Mucosa of gallbladder (tissue), 1 donor: ENCODE measurements around the gene USHBP1. TPM values are rescaled to one million over a fixed set of nuclear protein-coding genes. Genes with fewer than 3 reads are reported as not detected.
A peak's percentile ranks its signal among the peaks of the same experiment; 100 is the strongest.

Experiments
- DNase-seq: peaks from one replicate; pipeline ENCODE4 v3.0.0-alpha.2; 2020; ENCODE audit warnings: low spot score
- total RNA-seq: library from RNA; stranded (reverse); gene quantifications from one replicate; pipeline ENCODE4 v1.2.1, GENCODE V29; 2021
- donor health status: DM: no; HTN: no; CAD: no.

Gene USHBP1, protein sequence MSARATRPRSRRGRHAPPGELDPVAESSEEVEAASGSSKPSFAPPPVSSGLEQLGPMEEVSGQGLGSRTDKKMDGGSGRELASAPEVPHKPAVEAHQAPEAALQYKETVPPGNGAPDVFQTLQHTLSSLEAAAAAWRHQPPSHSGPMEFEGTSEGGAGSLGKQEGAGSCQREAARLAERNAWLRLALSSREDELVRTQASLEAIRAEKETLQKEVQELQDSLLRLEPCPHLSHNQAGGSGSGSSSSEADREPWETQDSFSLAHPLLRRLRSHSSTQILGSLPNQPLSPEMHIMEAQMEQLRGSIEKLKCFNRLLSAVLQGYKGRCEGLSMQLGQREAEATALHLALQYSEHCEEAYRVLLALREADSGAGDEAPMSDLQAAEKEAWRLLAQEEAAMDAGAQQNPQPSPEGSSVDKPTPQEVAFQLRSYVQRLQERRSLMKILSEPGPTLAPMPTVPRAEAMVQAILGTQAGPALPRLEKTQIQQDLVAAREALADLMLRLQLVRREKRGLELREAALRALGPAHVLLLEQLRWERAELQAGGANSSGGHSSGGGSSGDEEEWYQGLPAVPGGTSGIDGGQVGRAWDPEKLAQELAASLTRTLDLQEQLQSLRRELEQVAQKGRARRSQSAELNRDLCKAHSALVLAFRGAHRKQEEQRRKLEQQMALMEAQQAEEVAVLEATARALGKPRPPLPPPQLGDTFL
- 4.3 TPM for total RNA-seq

- DNase-seq: peak; percentile 26
These were observed at the start of gene USHBP1 for GRCh38 chr19:17264641-17264979. Gene USHBP1 (minus strand): TSS chr19:17264745. CDS start chr19:17264299, 446 bp downstream.

DNA sequence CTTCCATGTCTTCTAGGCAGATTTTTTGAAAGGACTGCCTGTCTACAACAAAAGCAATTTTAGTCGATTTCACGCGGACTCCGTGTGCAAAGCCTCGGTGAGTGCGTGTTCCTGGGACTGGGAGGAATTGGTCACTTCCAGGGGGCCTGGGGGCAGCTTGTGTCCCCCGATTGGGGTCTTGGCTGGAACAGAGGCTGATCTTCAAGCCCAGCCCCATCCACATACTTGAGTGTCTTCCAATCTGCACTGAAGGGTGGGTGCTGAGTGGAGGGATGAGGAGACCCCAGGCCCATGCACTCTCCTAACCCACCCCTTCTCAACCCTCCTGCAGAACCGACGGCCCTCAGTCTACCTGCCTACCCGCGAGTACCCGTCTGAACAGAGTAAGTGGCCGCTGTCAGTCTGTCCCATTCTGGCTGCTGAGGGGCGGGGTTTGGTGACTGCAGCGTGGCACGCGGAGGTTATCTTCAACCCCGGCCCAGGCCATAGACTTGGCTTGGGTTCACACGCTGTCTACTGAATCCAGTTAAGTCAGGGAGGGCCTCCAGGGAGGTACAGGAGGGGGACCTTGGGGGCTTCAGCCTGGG lies 49.6 kb upstream of the USHBP1 start:
- DNase-seq: no peak

GRCh38 chr19:17312189-17313113 lies 47.9 kb upstream of the USHBP1 start:
- DNase-seq: no peak

- no peak for DNase-seq
These were observed 47.1 kb upstream of the USHBP1 start for GRCh38 chr19:17311455-17312188.

DNA sequence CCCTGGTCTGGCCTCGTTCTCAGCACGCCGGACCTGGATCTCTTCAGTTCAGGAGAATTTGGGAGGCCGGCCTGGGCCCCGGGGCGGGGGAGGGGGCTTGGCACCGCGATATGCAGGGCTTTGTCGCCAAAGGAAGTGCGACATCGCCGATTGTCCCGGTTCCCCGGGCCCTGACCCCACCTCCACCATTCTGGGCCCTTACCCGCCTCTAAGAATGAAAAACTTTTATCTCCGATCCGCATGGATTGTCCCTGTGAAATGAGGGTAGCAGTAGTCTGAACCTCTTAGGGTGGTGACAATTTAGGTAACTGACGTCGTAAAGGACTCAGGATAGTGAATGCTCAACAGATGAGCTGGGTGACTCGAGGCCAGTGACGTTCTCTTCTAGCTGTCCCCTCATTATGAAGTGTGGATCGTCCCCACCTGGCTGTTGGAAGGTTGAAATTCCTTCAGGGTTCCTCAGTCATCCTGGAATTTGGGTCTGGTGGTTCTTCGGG lies 45.5 kb upstream of the USHBP1 start:
- no peak for DNase-seq

DNA sequence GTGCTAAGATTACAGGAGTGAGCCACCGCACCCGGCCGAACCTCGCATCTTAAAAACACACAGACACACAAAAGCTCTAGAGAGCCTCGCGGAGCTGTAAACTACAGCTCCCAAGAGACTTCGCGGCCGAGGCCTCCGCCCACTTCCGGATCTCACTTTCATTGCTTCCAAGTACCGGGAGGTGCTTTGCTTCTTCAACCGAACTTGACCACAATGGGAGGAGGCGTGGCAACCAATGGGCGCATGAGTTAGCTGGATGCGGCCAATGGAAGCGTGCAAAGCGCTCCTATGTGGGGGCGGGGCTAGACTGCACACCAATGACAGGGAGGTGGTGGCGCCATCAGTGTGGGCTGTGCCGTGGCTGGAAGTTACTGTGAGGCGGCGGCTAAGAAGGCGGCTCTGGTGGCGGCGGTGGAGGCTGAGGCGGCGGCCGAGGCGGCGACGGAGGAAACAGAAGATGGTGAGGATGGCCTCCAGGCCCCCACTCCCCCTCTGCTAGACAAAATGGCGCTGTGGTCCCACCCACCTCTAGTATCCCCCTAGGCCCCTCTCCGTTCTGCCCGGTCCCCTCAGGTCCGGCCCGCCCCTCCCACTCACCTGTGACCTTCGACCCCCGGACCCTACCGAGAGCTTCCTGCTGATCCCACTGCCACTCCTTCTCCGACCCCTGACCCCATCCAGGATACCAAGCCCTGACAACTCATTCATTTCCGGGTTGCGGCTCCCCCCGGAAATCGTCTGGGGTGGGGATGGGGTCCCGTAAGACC lies 44.8 kb upstream of the USHBP1 start, which contains the start of gene DDA1:
DDA1 (plus strand) TSS at position 366 of the 767 bp plus-strand sequence; CDS start at position 458, 92 bp downstream.
- peak; percentile 100 for DNase-seq

DNA sequence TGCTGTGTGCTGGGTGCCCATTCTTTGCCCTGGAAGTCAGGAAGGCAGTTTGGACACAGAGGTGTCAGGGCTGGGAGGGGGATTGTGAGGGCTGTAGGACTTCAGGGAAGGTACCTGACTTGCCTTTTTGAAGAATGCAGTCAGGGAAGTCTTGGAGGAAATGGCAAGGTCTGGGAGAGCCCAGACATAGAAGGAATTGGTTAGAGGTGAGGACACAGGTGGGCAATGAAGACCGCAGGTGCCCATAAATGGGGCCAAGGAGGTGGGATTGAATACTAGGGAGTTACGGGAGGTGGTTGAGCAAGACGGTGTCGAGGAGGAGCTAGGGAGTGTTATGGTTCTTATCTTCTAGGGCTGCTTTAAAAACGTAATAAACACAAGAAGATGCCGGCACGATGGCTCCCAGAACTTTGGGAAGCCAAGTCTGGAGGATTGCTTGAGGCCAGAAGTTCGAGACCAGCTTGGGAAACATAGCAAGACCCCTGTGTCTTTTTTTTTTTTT lies 43.4 kb upstream of the USHBP1 start:
- DNase-seq: no peak

DNA sequence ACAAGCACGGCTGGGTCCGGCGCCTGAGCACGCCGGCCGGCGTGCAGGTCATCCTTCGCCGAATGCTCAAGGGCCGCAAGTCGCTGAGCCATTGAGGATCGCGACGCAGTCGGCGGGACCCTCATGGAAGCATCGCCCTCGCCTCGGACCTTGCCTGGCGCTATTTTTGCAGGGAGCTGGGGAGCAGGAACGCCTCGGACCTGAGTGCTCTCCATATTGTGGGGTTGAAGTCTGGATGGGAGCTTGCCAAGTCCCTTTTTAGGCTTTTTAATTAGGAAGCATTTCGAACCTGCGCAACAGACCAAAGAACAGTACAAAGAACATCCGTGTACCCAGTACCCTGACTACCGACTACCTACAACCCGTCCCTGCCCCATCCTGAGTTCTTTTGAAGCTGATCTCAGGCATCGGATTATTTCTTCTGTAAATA lies 41.8 kb upstream of the USHBP1 start:
- no peak for DNase-seq

DNA sequence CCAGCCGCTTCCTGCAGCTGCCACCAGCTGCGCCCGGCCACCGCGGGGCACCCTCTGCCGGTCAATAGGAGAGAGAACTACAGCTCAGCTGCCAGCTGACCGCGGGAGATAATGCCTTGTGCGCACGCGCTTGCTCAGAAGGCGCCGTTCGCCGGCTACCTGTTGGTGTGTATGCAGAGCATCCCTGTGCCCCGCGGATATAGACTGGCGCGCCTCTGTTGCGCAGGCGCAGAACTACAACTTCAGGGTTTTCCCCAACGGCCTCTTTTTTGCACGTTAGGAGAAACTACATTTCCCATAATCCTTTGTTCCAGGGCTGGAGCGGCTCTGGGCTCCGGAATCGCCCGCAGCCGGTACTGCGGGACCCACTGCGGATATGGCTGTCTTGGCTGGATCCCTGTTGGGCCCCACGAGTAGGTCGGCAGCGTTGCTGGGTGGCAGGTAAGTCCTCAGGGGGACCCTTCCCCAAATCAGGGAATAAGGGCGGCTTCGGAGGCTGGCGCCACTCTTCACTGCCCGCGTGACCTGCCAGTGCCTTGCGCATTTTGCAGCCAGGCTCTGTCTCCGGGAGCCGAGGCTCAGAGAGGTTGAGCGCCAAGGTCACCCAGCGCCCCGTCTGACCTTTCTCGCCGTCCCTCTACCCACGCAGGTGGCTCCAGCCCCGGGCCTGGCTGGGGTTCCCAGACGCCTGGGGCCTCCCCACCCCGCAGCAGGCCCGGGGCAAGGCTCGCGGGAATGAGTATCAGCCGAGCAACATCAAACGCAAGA lies 41.2 kb upstream of the USHBP1 start, which contains the start of gene MRPL34:
MRPL34 (plus strand) TSS at position 356 of the 768 bp plus-strand sequence; CDS start at position 377, 21 bp downstream.
- peak; percentile 98 for DNase-seq

DNA sequence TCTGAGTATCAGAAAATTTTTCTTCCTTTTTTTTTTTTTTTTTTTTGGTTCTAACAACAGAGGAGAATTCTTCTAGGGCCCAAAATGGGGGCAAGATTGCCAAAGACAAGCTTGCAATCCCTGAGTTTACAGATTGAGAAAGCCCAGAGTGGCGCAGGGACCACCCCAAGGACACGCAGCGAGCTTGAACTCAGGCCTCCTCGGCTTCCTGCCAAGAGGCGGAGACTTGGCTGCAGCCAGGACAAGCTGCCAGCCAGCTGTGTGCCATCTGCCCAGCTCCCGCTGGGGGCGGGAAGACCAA lies 40.6 kb upstream of the USHBP1 start:
- DNase-seq: no peak

DNA sequence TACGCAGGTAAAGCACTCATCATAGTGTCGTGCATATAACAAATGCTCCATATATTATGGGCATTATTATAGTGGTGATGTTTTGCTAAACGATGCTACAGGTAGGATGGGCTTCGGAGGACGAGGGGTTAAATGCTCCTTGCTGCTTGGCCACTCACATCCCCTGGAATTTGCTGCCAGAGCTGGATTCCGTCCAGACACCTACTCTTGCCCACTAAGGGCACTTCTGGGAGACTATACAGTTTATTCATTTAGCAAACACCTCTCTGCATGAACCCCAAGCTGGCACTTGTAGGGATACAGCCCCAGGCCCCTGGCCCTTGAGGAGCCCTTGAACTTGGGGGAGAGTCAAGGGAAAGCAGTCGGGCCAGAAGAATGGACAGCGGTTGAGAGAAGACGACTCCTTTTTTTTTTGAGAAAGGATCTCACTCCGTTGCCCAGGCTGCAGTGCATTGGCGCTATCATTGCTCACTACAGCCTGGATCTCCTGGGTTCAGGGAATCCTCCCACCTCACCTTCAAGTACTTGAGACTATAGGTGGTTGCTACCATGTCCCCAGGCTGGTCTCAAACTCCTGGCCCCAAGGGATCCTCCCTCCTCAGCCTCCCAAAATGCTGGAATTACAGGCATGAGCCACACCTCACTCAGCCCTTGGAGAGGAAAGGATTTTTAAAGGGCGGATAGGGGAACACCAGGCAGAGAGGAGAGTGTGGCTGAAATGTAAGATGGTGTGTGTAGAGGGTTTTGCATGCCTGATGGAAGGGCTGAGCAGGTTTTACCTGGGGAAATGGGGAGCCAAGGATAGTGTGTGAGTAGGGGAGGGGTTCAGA lies 40.1 kb upstream of the USHBP1 start:
- no peak for DNase-seq

DNA sequence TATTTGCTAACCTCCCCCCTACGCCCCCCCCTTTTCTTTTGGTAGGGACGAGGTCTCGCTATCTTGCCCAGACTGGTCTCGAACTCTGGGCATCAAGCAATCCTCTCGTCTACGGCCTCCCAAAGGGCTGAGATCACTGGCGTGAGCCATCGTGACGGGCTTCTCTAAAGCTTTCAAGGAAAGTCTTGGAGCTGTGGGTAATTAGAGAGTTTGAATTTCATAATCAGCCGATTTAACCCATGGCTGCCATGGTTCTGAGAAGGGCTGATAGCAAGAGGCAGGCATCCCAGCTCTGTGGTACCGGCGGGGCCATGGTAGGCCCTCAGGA lies 39.4 kb upstream of the USHBP1 start:
- no peak for DNase-seq

DNA sequence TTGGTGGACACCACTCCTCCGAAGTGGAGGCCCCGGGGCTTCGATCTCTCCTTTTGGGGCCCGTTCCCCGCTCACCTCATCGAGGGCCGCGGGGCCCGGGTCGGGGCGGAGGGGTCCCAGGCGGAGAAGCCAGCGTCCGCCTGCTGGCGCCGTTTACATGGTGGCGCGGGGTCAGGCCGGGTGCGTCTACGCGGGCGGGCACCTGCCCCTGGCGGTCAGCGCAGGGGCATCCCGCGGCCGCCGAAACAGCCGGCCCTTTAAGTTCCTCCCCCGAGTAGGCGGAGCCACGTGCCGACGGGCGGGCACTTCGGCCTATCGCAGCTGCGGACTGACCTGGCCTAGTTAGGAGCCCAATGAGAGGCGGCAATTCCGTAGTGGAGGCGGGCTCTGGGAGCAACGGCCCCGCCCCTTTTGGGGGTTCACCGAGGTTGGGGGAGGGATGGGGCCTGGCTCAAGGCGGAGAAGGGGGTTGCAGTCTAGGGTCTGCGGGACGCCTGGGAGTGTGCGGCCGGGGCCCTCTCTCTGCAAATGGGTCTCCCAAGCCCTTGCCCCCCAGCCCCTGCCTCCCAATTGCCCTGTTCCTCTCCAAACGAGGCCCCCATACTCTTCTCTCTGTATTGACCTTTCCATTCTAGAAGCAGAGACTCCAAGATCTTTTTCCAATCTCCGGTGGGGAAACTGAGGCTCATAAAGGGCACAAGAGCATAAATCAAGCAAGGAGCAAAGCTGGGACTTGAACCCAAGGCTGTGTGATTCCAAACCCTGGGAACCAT lies 38.8 kb upstream of the USHBP1 start, which contains the start of gene ABHD8:
ABHD8 (minus strand) TSS at position 259 of the 773 bp plus-strand sequence. CDS start 1,809 bp downstream, outside the sequence.
- peak; percentile 96 for DNase-seq

GRCh38 chr19:17302391-17303166 lies 38.0 kb upstream of the USHBP1 start:
- no peak for DNase-seq

GRCh38 chr19:17300992-17301619 lies 36.6 kb upstream of the USHBP1 start:
- no peak for DNase-seq

DNA sequence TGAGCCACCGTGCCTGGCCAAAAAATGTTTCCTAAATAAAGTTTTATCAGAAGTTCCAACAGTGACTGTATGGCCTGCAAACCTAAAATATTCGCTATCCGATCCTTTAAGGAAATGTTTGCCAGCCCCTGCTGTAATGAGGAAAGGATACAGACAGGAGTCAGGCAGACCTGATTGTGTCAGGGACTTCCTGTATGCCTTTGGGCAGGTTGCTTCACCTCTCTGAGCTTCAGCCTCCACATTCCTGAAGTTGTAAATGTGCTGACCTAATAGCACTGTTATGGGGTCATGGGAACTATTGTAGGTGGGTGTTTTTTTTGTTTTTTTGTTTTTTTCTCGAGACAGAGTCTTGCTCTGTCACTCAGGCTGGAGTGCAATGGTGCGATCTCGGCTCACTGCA lies 32.4 kb upstream of the USHBP1 start:
- DNase-seq: no peak
